Upper lobe of left lung (tissue), 6 donors: ENCODE data around the gene TUBB1. TPM values are rescaled to one million over a fixed set of nuclear protein-coding genes. Genes with fewer than 3 reads are reported as not detected.

Experiments used
- ATAC-seq, 2 donors: fragments of 200-7000 bp; cut with Tn5 transposase; one replicate each; pipeline ENCODE4 v1.9.1; 2022; ENCODE audit warnings: mild to moderate bottlenecking in 2 of 2, moderate library complexity in 2 of 2; ENCODE audit not compliant: low FRiP score in 2 of 2
- DNase-seq, 2 donors: peaks; one replicate each; pipeline ENCODE4 v3.0.0-alpha.2; 2019 to 2020
- H3K27ac ChIP-seq, 4 donors: fragments of 200-600 bp; sonication (generic); one replicate each; pipeline ENCODE4 v1.5.1; 2016 to 2019
- H3K27me3 ChIP-seq, 4 donors: fragments of 200-600 bp; sonication (generic); one replicate each; pipeline ENCODE4 v1.5.1; 2017 to 2019
- H3K36me3 ChIP-seq, 4 donors: fragments of 200-600 bp; sonication (generic); one replicate each; pipeline ENCODE4 v1.5.1; 2016 to 2019
- H3K4me1 ChIP-seq, 4 donors: fragments of 200-600 bp; sonication (generic); one replicate each; pipeline ENCODE4 v1.5.1; 2018 to 2019
- H3K4me3 ChIP-seq, 4 donors: fragments of 200-600 bp; sonication (generic); one replicate each; pipeline ENCODE4 v1.5.1; 2017 to 2019; ENCODE audit warnings: mild to moderate bottlenecking in 2 of 4, moderate library complexity in 1 of 4
- H3K9me3 ChIP-seq, 4 donors: fragments of 200-600 bp; sonication (generic); one replicate each; pipeline ENCODE4 v1.5.1; 2018 to 2019
- EP300 ChIP-seq, 4 donors: sonication (generic); formaldehyde crosslinking; IDR thresholded peaks; one replicate each; pipeline ENCODE4 v1.5.1; 2017; ENCODE audit warnings: antibody characterized with exemption in 4 of 4, control low read depth in 2 of 4
- POLR2A ChIP-seq, 4 donors: fragments of 450-650 bp; IDR thresholded peaks; one replicate each; pipeline ENCODE4 v1.5.1; 2016 to 2017; ENCODE audit warnings: antibody characterized with exemption in 4 of 4, mild to moderate bottlenecking in 2 of 4
- POLR2AphosphoS5 ChIP-seq, 2 donors: sonication (generic); formaldehyde crosslinking; IDR thresholded peaks; one replicate each; pipeline ENCODE4 v1.5.1; 2017; ENCODE audit warnings: antibody characterized with exemption in 2 of 2
- WGBS, 2 donors: methylation state at CpG; one replicate each; pipeline ENCODE4 v1.1.5; 2017 to 2018; 5-methylcytosine and 5-hydroxymethylcytosine counted together
- total RNA-seq, 6 donors: library from RNA; depleted of rRNA in 4 of 6; stranded (reverse); fragments of >200 nt in 4 of 6; gene quantifications; one replicate each; pipeline versions ENCODE4 v1.1.0 to v1.2.1, GENCODE V29; 2016 to 2021
- TF ChIP-seq, protein P1 (sequence below), 6 experiments: fragments of 450-650 bp in 4 of 6; fragments of 200-600 bp in 2 of 6; sonication (generic) in 2 of 6; IDR thresholded peaks; one replicate each; pipeline ENCODE4 v1.5.1; 2016 to 2019; ENCODE audit warnings: antibody characterized with exemption in 6 of 6
- donor health status: DM: no; HTN: no; CAD: no; lungs with moderate emphysema.
- donor health status: DM: no; HTN: yes; CAD: no; lungs with severe emphysema.

Gene TUBB1
- total RNA-seq, 6 donors from 2014 or later, result 1.5 to 9.3 (median 2.6) TPM

DNA sequence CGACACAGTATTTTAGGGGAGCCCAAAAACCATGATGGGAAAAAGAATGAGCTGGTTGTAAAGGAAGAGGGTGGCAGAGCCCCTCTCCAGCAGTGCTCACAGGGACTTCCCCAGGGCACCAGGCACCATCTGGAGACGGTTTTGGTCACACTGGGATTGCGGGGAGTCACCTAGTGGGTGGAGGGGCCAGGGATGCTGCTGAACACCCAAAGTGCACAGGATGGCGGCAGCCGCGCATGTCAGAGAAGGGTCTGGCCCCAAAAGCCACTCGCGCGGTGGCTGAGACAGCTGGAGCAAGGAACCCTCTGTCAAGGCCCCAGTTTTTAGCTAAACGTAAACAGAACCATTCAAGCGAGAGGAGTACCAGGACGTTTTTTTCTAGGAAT, 23.0 kb upstream of the TUBB1 start:
- TF ChIP-seq POLR2AphosphoS5 (IDR thresholded peaks at IDR 0.05) (no peak), EP300 (IDR thresholded peaks at IDR 0.05) (no peak), POLR2A (IDR thresholded peaks at IDR 0.05) (no peak)
- TF ChIP-seq, protein P1, sequence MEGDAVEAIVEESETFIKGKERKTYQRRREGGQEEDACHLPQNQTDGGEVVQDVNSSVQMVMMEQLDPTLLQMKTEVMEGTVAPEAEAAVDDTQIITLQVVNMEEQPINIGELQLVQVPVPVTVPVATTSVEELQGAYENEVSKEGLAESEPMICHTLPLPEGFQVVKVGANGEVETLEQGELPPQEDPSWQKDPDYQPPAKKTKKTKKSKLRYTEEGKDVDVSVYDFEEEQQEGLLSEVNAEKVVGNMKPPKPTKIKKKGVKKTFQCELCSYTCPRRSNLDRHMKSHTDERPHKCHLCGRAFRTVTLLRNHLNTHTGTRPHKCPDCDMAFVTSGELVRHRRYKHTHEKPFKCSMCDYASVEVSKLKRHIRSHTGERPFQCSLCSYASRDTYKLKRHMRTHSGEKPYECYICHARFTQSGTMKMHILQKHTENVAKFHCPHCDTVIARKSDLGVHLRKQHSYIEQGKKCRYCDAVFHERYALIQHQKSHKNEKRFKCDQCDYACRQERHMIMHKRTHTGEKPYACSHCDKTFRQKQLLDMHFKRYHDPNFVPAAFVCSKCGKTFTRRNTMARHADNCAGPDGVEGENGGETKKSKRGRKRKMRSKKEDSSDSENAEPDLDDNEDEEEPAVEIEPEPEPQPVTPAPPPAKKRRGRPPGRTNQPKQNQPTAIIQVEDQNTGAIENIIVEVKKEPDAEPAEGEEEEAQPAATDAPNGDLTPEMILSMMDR (IDR thresholded peaks at IDR 0.05), result no peak
- WGBS, 2 donors, result 91 to 94% methylated on average over 10 to 12 of the region's 12 CpGs

DNA sequence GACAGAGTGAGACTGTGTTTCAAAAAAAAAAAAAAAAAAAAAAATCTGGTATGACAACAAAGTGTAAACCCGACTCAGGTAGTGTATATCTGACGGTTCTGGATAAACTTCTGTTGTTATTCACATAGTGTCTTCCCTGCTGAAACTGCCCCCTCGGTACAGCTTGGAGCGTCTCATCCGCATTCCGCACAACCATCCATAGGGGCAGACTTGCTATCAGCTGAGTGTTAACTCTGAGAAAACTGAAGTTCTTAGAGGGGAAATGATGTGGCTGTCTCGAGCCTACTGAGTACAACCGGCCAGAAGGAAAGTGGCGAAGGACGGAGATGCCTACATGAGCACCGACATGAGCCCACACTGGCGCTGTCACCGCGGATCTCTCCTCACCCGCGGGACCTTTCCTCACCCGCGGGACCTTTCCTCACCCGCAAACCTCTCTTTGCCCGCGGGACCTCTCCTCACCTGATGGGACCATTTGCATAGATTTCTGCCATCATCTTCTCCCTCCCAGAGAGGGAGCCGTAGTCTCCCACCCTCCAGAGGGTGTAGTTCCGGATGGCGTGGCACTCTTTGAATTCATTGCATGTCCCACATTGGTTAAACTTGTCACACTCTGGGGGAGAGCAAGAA, 22.0 kb upstream of the TUBB1 start:
- Histone ChIP-seq H3K9me3 (no peaks in the 10 kb centered on the region), H3K27me3 (no peaks in the 10 kb centered on the region), H3K4me3 (no peak overlapping the region), H3K27ac (no peak overlapping the region), H3K36me3 (peaks cover 38 to 99% (median 83%) of the 10 kb centered on the region in 4 donors), H3K4me1 (no peaks in the 10 kb centered on the region)
- WGBS, 2 donors, result 92 to 95% methylated on average over 24 of the region's 24 CpGs
- peak in 1 of 2 donors; percentile 28 for DNase-seq
- TF ChIP-seq POLR2AphosphoS5 (IDR thresholded peaks at IDR 0.05) (no peak), POLR2A (IDR thresholded peaks at IDR 0.05) (no peak), EP300 (IDR thresholded peaks at IDR 0.05) (no peak)
- TF ChIP-seq, protein P1 (IDR thresholded peaks at IDR 0.05), result no peak
- ATAC-seq, result no peak

More for the DNA sequence above, 23.0 kb upstream of the TUBB1 start:
- Histone ChIP-seq H3K9me3 (no peaks in the 10 kb centered on the region), H3K4me3 (no peak overlapping the region), H3K27ac (no peak overlapping the region), H3K27me3 (no peaks in the 10 kb centered on the region), H3K4me1 (no peaks in the 10 kb centered on the region), H3K36me3 (peaks cover 44 to 99% (median 84%) of the 10 kb centered on the region in 4 donors)
- DNase-seq (no peak), ATAC-seq (no peak)

DNA sequence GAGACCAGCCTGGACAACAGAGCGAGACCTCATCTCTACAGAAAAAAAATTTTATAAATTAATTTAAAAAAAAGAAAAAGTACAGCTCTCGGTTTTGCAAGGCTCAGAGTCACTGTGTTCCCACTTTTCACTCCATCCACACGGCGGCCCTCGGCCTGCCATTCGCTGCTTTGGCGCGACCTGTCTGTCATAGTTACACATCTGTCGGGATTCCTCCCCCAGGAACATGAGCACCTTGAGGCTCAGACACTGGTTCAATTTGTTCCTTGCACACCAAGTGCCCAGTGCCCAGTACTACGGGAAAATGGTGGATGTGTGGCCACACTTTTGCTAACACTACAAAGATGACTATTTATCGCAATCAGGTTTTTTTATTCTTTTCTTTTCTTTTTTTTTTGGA, 20.6 kb upstream of the TUBB1 start:
- Histone ChIP-seq H3K9me3 (no peaks in the 10 kb centered on the region), H3K4me3 (no peak overlapping the region), H3K36me3 (peaks cover 31 to 93% (median 77%) of the 10 kb centered on the region in 4 donors), H3K27ac (no peak overlapping the region), H3K27me3 (no peaks in the 10 kb centered on the region), H3K4me1 (peaks cover 0 to 3% (median under 1%) of the 10 kb centered on the region in 4 donors)
- WGBS, 2 donors, result 94 to 97% methylated on average over 11 of the region's 11 CpGs
- TF ChIP-seq EP300 (IDR thresholded peaks at IDR 0.05) (no peak), POLR2AphosphoS5 (IDR thresholded peaks at IDR 0.05) (no peak), POLR2A (IDR thresholded peaks at IDR 0.05) (no peak)
- TF ChIP-seq, protein P1 (IDR thresholded peaks at IDR 0.05), result no peak
- DNase-seq, result peak in 1 of 2 donors; percentile 47
- no peak for ATAC-seq

DNA sequence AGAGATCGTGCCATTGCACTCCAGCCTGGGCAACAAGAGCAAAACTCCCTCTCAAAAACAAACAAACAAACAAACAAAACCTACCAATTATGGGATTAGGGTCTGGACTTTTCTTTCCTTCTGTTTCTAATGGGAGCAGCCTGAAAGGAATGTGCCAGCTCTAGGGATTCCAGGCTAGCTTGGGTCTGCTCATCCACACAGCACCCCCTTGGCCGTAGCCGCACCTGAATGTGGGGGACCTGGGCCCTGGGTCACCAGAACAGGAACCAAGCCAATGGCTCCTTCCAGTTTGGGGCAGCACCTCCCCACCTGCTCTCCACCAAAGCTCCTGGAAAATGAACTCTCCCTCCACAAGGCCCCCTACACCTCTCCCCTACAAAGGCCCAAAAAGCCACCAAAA, 18.9 kb upstream of the TUBB1 start:
- DNase-seq (no peak), ATAC-seq (no peak)
- 65 to 76% methylated on average over 3 of the region's 3 CpGs for WGBS, 2 donors
- H3K4me3 ChIP-seq, result no peak overlapping the region
- no peaks in the 10 kb centered on the region for H3K9me3 ChIP-seq
- no peak for TF ChIP-seq POLR2A (IDR thresholded peaks at IDR 0.05)
- peaks cover 28 to 77% (median 65%) of the 10 kb centered on the region in 4 donors for H3K36me3 ChIP-seq
- no peak overlapping the region for H3K27ac ChIP-seq
- peaks cover 14 to 20% (median 16%) of the 10 kb centered on the region in 4 donors for H3K4me1 ChIP-seq
- H3K27me3 ChIP-seq, result no peaks in the 10 kb centered on the region

DNA sequence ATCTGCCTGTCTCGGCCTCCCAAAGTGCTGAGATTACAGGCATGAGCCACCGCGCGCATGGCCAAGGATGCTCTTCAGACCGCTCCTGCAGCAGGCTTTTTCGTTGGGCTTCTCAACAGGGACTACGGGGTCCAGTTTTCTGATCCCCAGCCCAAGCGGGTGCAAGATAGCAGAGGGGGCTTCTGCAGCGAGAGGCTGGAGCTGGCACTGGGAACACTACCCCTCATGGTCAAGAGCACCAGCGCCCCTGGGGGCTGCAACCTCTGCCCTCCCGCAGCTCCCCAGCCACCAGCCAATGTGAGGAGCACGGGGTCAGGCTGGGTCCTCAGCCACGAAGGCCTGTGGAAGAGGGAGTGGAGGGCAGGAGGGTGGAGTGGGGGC, 18.2 kb upstream of the TUBB1 start:
- Histone ChIP-seq H3K27ac (no peak overlapping the region), H3K4me3 (no peak overlapping the region), H3K9me3 (no peaks in the 10 kb centered on the region), H3K27me3 (no peaks in the 10 kb centered on the region), H3K36me3 (peaks cover 28 to 70% (median 59%) of the 10 kb centered on the region in 4 donors), H3K4me1 (peaks cover 22 to 27% (median 24%) of the 10 kb centered on the region in 4 donors)
- DNase-seq (no peak), ATAC-seq (no peak)
- TF ChIP-seq EP300 (IDR thresholded peaks at IDR 0.05) (no peak), POLR2A (IDR thresholded peaks at IDR 0.05) (no peak)
- TF ChIP-seq, protein P1 (IDR thresholded peaks at IDR 0.05), result no peak
- WGBS, 2 donors, result 86% methylated on average over 12 to 13 of the region's 13 CpGs
